Measurements from ENCODE around the gene CYP4Z1. TPM values are rescaled to one million over a fixed set of nuclear protein-coding genes. Genes with fewer than 3 reads are reported as not detected.

CYP4Z1 gene
- total and polyA plus RNA-seq, 9 of the 15 experiments (the other 6 are each of a cell fraction or from before 2014, with no cell fraction given), result not detected

DNA sequence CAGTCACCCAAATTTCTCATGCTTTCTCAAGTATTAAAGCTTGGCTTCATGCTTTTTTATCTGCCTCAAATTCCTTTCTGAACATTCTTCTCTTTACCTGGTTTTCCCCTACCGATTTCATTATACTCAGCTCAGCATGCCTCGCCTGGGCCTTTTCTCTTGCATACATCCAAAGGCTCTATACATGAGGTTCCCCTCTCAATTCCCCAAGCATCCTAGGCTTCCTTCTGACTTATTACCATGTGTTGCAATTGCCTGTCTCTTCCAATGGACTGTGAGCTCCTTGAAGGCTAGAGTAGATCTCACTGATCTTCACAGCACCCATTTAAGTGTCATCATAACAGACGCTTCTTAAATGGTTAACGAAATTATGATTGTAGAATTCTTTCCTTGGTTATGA, 46.1 kb downstream of the CYP4Z1 start:
- in situ Hi-C loops (cut with MboI) (no loop called here), intact Hi-C loops (cut with micrococcal nuclease) (no loop called here)
- Histone ChIP-seq H3K36me3 (ENCODE audit: control insufficient read depth, insufficient read depth, low read length) (no peaks in the 10 kb centered on the region), H3K9me1 (ENCODE audit: control insufficient read depth, insufficient read depth, low read length) (no peaks in the 10 kb centered on the region), H3K9ac (ENCODE audit: insufficient read depth in 1 of 2, low read depth in 2 of 2, low read length in 2 of 2) (no peak overlapping the region), H2AFZ (ENCODE audit: low read depth, low read length) (no peak overlapping the region), H3K27ac (ENCODE audit: extremely low read depth, low read depth, low read length) (no peak overlapping the region), H3K4me1 (replicated peaks in 1 of 2; ENCODE audit: control insufficient read depth in 2 of 2, insufficient read depth in 2 of 2, low read length in 2 of 2) (no peaks in the 10 kb centered on the region), H3K9me3 (replicated peaks; ENCODE audit: control insufficient read depth, insufficient read depth, low read depth, low read length) (no peaks in the 10 kb centered on the region), H3K27me3 (ENCODE audit: control insufficient read depth in 2 of 2, insufficient read depth in 2 of 2, low read length in 2 of 2) (no peaks in the 10 kb centered on the region), H3K79me2 (ENCODE audit: control insufficient read depth, insufficient read depth, low read length) (no peaks in the 10 kb centered on the region), H4K20me1 (replicated peaks; ENCODE audit: control insufficient read depth, insufficient read depth, low read length) (no peaks in the 10 kb centered on the region), H3K4me2 (ENCODE audit: insufficient read depth, low read length) (no peak overlapping the region), H3K4me3 (no peak overlapping the region)
- POLR2A ChIA-PET, result interaction anchor here (0.6 kb wide), 1 partner anchor 326 kb away, joined by 3 read pairs; no protein-coding TSS in a partner anchor
- ATAC-seq, result no peak
- no peak for FAIRE-seq
- BruUV-seq (replicated peaks), result no TSS peak
- CTCF ChIA-PET (ENCODE audit: low intra/inter-chr PET ratio), result interaction anchor here (0.7 kb wide), 1 partner anchor 676 kb away, joined by 5 read pairs; no protein-coding TSS in a partner anchor
- no peak for DNase-seq (ENCODE audit: extremely low read depth in 1 of 4, low spot score in 3 of 4)
- WGBS (ENCODE audit: insufficient coverage, low coverage, missing lambda C conversion rate), result 0% methylated on average over 4 of the region's 4 CpGs
- TF ChIP-seq KAT7 (CRISPR knock-in tag; IDR thresholded peaks at IDR 0.05; ENCODE audit: borderline replicate concordance), result no peak
- TF ChIP-seq, protein P1, sequence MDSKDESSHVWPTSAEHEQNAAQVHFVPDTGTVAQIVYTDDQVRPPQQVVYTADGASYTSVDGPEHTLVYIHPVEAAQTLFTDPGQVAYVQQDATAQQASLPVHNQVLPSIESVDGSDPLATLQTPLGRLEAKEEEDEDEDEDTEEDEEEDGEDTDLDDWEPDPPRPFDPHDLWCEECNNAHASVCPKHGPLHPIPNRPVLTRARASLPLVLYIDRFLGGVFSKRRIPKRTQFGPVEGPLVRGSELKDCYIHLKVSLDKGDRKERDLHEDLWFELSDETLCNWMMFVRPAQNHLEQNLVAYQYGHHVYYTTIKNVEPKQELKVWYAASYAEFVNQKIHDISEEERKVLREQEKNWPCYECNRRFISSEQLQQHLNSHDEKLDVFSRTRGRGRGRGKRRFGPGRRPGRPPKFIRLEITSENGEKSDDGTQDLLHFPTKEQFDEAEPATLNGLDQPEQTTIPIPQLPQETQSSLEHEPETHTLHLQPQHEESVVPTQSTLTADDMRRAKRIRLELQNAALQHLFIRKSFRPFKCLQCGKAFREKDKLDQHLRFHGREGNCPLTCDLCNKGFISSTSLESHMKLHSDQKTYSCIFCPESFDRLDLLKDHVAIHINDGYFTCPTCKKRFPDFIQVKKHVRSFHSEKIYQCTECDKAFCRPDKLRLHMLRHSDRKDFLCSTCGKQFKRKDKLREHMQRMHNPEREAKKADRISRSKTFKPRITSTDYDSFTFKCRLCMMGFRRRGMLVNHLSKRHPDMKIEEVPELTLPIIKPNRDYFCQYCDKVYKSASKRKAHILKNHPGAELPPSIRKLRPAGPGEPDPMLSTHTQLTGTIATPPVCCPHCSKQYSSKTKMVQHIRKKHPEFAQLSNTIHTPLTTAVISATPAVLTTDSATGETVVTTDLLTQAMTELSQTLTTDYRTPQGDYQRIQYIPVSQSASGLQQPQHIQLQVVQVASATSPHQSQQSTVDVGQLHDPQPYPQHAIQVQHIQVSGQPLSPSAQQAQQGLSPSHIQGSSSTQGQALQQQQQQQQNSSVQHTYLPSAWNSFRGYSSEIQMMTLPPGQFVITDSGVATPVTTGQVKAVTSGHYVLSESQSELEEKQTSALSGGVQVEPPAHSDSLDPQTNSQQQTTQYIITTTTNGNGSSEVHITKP (IDR thresholded peaks at IDR 0.05; ENCODE audit: partially characterized antibody), result no peak
- no peak for TF ChIP-seq ZFP36 (IDR thresholded peaks at IDR 0.05; ENCODE audit: low read depth, low read length, partially characterized antibody)
- no peak for TF ChIP-seq DIDO1 (tag; IDR thresholded peaks at IDR 0.05; ENCODE audit: low read depth)
- TF ChIP-seq, protein P2, sequence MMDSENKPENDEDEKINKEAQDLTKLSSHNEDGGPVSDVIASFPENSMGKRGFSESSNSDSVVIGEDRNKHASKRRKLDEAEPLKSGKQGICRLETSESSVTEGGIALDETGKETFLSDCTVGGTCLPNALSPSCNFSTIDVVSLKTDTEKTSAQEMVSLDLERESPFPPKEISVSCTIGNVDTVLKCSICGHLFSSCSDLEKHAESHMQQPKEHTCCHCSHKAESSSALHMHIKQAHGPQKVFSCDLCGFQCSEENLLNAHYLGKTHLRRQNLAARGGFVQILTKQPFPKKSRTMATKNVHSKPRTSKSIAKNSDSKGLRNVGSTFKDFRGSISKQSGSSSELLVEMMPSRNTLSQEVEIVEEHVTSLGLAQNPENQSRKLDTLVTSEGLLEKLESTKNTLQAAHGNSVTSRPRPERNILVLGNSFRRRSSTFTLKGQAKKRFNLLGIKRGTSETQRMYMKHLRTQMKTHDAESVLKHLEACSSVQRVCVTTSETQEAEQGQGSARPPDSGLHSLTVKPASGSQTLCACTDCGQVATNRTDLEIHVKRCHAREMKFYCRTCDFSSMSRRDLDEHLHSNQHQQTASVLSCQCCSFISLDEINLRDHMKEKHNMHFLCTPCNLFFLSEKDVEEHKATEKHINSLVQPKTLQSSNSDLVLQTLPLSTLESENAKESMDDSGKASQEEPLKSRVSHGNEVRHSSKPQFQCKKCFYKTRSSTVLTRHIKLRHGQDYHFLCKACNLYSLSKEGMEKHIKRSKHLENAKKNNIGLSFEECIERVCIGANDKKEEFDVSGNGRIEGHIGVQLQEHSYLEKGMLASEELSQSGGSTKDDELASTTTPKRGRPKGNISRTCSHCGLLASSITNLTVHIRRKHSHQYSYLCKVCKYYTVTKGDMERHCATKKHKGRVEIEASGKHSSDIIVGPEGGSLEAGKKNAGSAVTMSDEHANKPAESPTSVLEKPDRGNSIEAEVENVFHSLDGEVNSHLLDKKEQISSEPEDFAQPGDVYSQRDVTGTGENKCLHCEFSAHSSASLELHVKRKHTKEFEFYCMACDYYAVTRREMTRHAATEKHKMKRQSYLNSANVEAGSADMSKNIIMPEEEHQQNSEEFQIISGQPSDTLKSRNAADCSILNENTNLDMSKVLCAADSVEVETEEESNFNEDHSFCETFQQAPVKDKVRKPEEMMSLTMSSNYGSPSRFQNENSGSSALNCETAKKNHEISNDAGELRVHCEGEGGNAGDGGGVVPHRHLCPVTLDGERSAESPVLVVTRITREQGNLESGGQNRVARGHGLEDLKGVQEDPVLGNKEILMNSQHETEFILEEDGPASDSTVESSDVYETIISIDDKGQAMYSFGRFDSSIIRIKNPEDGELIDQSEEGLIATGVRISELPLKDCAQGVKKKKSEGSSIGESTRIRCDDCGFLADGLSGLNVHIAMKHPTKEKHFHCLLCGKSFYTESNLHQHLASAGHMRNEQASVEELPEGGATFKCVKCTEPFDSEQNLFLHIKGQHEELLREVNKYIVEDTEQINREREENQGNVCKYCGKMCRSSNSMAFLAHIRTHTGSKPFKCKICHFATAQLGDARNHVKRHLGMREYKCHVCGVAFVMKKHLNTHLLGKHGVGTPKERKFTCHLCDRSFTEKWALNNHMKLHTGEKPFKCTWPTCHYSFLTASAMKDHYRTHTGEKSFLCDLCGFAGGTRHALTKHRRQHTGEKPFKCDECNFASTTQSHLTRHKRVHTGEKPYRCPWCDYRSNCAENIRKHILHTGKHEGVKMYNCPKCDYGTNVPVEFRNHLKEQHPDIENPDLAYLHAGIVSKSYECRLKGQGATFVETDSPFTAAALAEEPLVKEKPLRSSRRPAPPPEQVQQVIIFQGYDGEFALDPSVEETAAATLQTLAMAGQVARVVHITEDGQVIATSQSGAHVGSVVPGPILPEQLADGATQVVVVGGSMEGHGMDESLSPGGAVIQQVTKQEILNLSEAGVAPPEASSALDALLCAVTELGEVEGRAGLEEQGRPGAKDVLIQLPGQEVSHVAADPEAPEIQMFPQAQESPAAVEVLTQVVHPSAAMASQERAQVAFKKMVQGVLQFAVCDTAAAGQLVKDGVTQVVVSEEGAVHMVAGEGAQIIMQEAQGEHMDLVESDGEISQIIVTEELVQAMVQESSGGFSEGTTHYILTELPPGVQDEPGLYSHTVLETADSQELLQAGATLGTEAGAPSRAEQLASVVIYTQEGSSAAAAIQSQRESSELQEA (IDR thresholded peaks at IDR 0.05; ENCODE audit: low read depth), result no peak
- no peak for TF ChIP-seq PCBP1 (IDR thresholded peaks at IDR 0.05; ENCODE audit: low read depth, low read length, poor library complexity, severe bottlenecking)
